ENCODE measurements around the gene DMC1. TPM values are rescaled to one million over a fixed set of nuclear protein-coding genes. Genes with fewer than 3 reads are reported as not detected.
"Not testable (repeated sequence)": the region's sequence is repeated elsewhere in the genome, so short reads cannot be mapped to it uniquely, and the experiment has no call there.

Gene DMC1
- total RNA-seq, 1 experiment from 2014 or later, result 4.4 TPM

GRCh38 chr22:38601221-38601764, 31.3 kb upstream of the DMC1 start:
- H3K27ac Mint-ChIP-seq (ENCODE audit: unreplicated experiment), result no peak overlapping the region
- H3K9me3 Mint-ChIP-seq (ENCODE audit: low read depth, unreplicated experiment), result no peaks in the 10 kb centered on the region
- CTCF ChIA-PET, result no interaction called here
- H3K4me1 Mint-ChIP-seq (ENCODE audit: low read depth, unreplicated experiment), result peaks cover 4% of the 10 kb centered on the region
- intact Hi-C loops (cut with micrococcal nuclease; ENCODE audit: unreplicated experiment), result no loop called here
- no peak overlapping the region for H3K4me3 Mint-ChIP-seq (ENCODE audit: low read depth, unreplicated experiment)
- TF ChIP-seq CTCF (IDR thresholded peaks at IDR 0.05; ENCODE audit: unreplicated experiment), result no peak
- no peaks in the 10 kb centered on the region for H3K27me3 Mint-ChIP-seq (ENCODE audit: unreplicated experiment)
- BruUV-seq (replicated peaks), result no TSS peak
- DNase-seq, result no peak
- H3K36me3 Mint-ChIP-seq (ENCODE audit: insufficient read depth, unreplicated experiment), result peaks cover 8% of the 10 kb centered on the region

GRCh38 chr22:38599466-38599865, 29.5 kb upstream of the DMC1 start:
- H3K4me3 Mint-ChIP-seq (ENCODE audit: low read depth, unreplicated experiment), result no peak overlapping the region
- intact Hi-C loops (cut with micrococcal nuclease; ENCODE audit: unreplicated experiment), result no loop called here
- H3K9me3 Mint-ChIP-seq (ENCODE audit: low read depth, unreplicated experiment), result no peaks in the 10 kb centered on the region
- H3K4me1 Mint-ChIP-seq (ENCODE audit: low read depth, unreplicated experiment), result no peaks in the 10 kb centered on the region
- no peak overlapping the region for H3K27ac Mint-ChIP-seq (ENCODE audit: unreplicated experiment)
- TF ChIP-seq CTCF (IDR thresholded peaks at IDR 0.05; ENCODE audit: unreplicated experiment), result no peak
- CTCF ChIA-PET, result interaction anchor here (0.7 kb wide), 1 partner anchor 86 kb away, joined by 6 read pairs; no protein-coding TSS in a partner anchor
- DNase-seq, result no peak
- no TSS peak for BruUV-seq (replicated peaks)
- H3K36me3 Mint-ChIP-seq (ENCODE audit: insufficient read depth, unreplicated experiment), result peaks cover 6% of the 10 kb centered on the region
- no peaks in the 10 kb centered on the region for H3K27me3 Mint-ChIP-seq (ENCODE audit: unreplicated experiment)

GRCh38 chr22:38582923-38583322, 12.9 kb upstream of the DMC1 start:
- H3K4me1 Mint-ChIP-seq (ENCODE audit: low read depth, unreplicated experiment); H3K9me3 Mint-ChIP-seq (ENCODE audit: low read depth, unreplicated experiment); CTCF ChIA-PET; H3K27ac Mint-ChIP-seq (ENCODE audit: unreplicated experiment); BruUV-seq (replicated peaks); H3K4me3 Mint-ChIP-seq (ENCODE audit: low read depth, unreplicated experiment); DNase-seq; intact Hi-C loops (cut with micrococcal nuclease; ENCODE audit: unreplicated experiment); H3K36me3 Mint-ChIP-seq (ENCODE audit: insufficient read depth, unreplicated experiment); H3K27me3 Mint-ChIP-seq (ENCODE audit: unreplicated experiment): not testable (repeated sequence)

- intact Hi-C loops (cut with micrococcal nuclease; ENCODE audit: unreplicated experiment), result no loop called here
- TF ChIP-seq CTCF (IDR thresholded peaks at IDR 0.05; ENCODE audit: unreplicated experiment), result no peak
- DNase-seq, result no peak
- Mint-ChIP-seq H3K27me3 (ENCODE audit: unreplicated experiment) (no peaks in the 10 kb centered on the region), H3K4me1 (ENCODE audit: low read depth, unreplicated experiment) (no peaks in the 10 kb centered on the region), H3K4me3 (ENCODE audit: low read depth, unreplicated experiment) (no peak overlapping the region), H3K9me3 (ENCODE audit: low read depth, unreplicated experiment) (no peaks in the 10 kb centered on the region), H3K36me3 (ENCODE audit: insufficient read depth, unreplicated experiment) (no peaks in the 10 kb centered on the region), H3K27ac (ENCODE audit: unreplicated experiment) (no peak overlapping the region)
- CTCF ChIA-PET, result no interaction called here
- BruUV-seq (replicated peaks), result no TSS peak
These were observed 8.5 kb upstream of the DMC1 start for GRCh38 chr22:38578505-38578904.

- Mint-ChIP-seq H3K4me1 (ENCODE audit: low read depth, unreplicated experiment) (peaks cover 31% of the 10 kb centered on the region), H3K36me3 (ENCODE audit: insufficient read depth, unreplicated experiment) (peaks cover 21% of the 10 kb centered on the region), H3K27me3 (ENCODE audit: unreplicated experiment) (no peaks in the 10 kb centered on the region), H3K4me3 (ENCODE audit: low read depth, unreplicated experiment) (no peak overlapping the region), H3K27ac (ENCODE audit: unreplicated experiment) (no peak overlapping the region), H3K9me3 (ENCODE audit: low read depth, unreplicated experiment) (no peaks in the 10 kb centered on the region)
- intact Hi-C loops (cut with micrococcal nuclease; ENCODE audit: unreplicated experiment), result loop anchor here (5.0 kb wide), 2 partner anchors 160 to 520 kb away; no protein-coding TSS in a partner anchor
- CTCF ChIA-PET, result interaction anchor here (0.7 to 1.4 kb wide), 3 partner anchors 32 to 520 kb away, joined by 3 to 5 read pairs (median 4); no protein-coding TSS in a partner anchor
- DNase-seq, result peak; percentile 48
- BruUV-seq (replicated peaks), result no TSS peak
- no peak for TF ChIP-seq CTCF (IDR thresholded peaks at IDR 0.05; ENCODE audit: unreplicated experiment)
These were observed 2.1 kb upstream of the DMC1 start for GRCh38 chr22:38572065-38572464.
